NCI-H2107 treated with DMSO at 0.1 percent for 48 hours (cell line): ENCODE measurements around the gene IZUMO1.
"Not testable (repeated sequence)": the region's sequence is repeated elsewhere in the genome, so short reads cannot be mapped to it uniquely, and the experiment has no call there.

Experiments
- DNase-seq: peaks from one replicate; lab custom pipeline; 2025; ENCODE audit not compliant: unreplicated experiment; lab: John Stamatoyannopoulos, UW

Gene IZUMO1

GRCh38 chr19:48746738-48747575 is at the start of gene IZUMO1:
Gene IZUMO1, minus strand, starts transcription at chr19:48746909. Its CDS starts 1,050 bp downstream, at chr19:48745859.
- no peak for DNase-seq

- no peak for DNase-seq
Measured at GRCh38 chr19:48795685-48796070, 49.0 kb upstream of the IZUMO1 start.

GRCh38 chr19:48795055-48795684 is 48.5 kb upstream of the IZUMO1 start:
- peak; percentile 62 for DNase-seq

- no peak for DNase-seq
Measured at GRCh38 chr19:48794291-48794690, 47.6 kb upstream of the IZUMO1 start.

- no peak for DNase-seq
Measured at GRCh38 chr19:48793271-48793670, 46.6 kb upstream of the IZUMO1 start.

GRCh38 chr19:48787331-48787730 is 40.6 kb upstream of the IZUMO1 start:
- not testable (repeated sequence) for DNase-seq

- not testable (repeated sequence) for DNase-seq
Measured at GRCh38 chr19:48786422-48786821, 39.7 kb upstream of the IZUMO1 start.

- DNase-seq, result peak; percentile 26
Measured at GRCh38 chr19:48784527-48784926, 37.8 kb upstream of the IZUMO1 start.

- DNase-seq, result no peak
Measured at GRCh38 chr19:48780631-48781391, 34.1 kb upstream of the IZUMO1 start.

GRCh38 chr19:48779636-48780035 is 32.9 kb upstream of the IZUMO1 start:
- DNase-seq, result no peak

- DNase-seq, result no peak
Measured at GRCh38 chr19:48777720-48778119, 31.0 kb upstream of the IZUMO1 start.

GRCh38 chr19:48777139-48777538 is 30.4 kb upstream of the IZUMO1 start:
- DNase-seq, result no peak

- no peak for DNase-seq
Measured at GRCh38 chr19:48772503-48772953, 25.8 kb upstream of the IZUMO1 start.

GRCh38 chr19:48770734-48771472 is 24.2 kb upstream of the IZUMO1 start:
- no peak for DNase-seq

- DNase-seq, result no peak
Measured at GRCh38 chr19:48770266-48770665, 23.6 kb upstream of the IZUMO1 start.

GRCh38 chr19:48768994-48769713 is 22.4 kb upstream of the IZUMO1 start:
- peak; percentile 53 for DNase-seq

- peak; percentile 68 for DNase-seq
Measured at GRCh38 chr19:48768171-48768753, 21.6 kb upstream of the IZUMO1 start.

GRCh38 chr19:48765816-48766215 is 19.1 kb upstream of the IZUMO1 start:
- DNase-seq, result peak; percentile 8

- DNase-seq, result no peak
Measured at GRCh38 chr19:48760504-48761205, 13.9 kb upstream of the IZUMO1 start.
